GM23338 (cell line): ENCODE measurements around the gene SH3D21. TPM values are rescaled to one million over a fixed set of nuclear protein-coding genes. Genes with fewer than 3 reads are reported as not detected.

Experiments
- ATAC-seq: fragments of 200-7000 bp; cut with Tn5 transposase; 3 replicates; pipeline ENCODE4 v1.9.1; 2020
- DNase-seq: peaks from one replicate; pipeline ENCODE4 v3.0.0-alpha.2; 2015; ENCODE audit warnings: low spot score
- H2AFZ ChIP-seq: fragments of 200-600 bp; sonication (generic); 2 replicates; pipeline ENCODE4 v1.8.0; 2016; ENCODE audit warnings: antibody characterized with exemption, mild to moderate bottlenecking, moderate library complexity
- H3F3A ChIP-seq: fragments of 200-600 bp; sonication (generic); replicated peaks from 2 replicates; pipeline ENCODE4 v1.8.0; 2017; ENCODE audit warnings: antibody characterized with exemption, mixed run types, low read depth
- H3K27ac ChIP-seq: fragments of 200-600 bp; sonication (generic); 2 replicates; pipeline ENCODE4 v1.6.1; 2016; ENCODE audit warnings: low read depth
- H3K27me3 ChIP-seq: fragments of 200-600 bp; sonication (generic); 2 replicates; pipeline ENCODE4 v1.8.0; 2016; ENCODE audit warnings: mild to moderate bottlenecking, mixed run types, moderate library complexity; ENCODE audit not compliant: insufficient read depth
- H3K36me3 ChIP-seq: fragments of 200-600 bp; sonication (generic); 2 replicates; pipeline ENCODE4 v1.8.0; 2016; ENCODE audit warnings: mild to moderate bottlenecking; ENCODE audit not compliant: insufficient read depth
- H3K4me1 ChIP-seq: fragments of 200-600 bp; sonication (generic); 2 replicates; pipeline ENCODE4 v1.8.0; 2016; ENCODE audit warnings: mild to moderate bottlenecking, moderate library complexity; ENCODE audit not compliant: insufficient read depth
- H3K4me2 ChIP-seq: fragments of 200-600 bp; sonication (generic); 2 replicates; pipeline ENCODE4 v1.7.1; 2017; ENCODE audit warnings: mixed run types
- H3K4me3 ChIP-seq: fragments of 200-600 bp; sonication (generic); 2 replicates; pipeline ENCODE4 v1.6.1; 2016; ENCODE audit warnings: mixed run types
- H3K79me2 ChIP-seq: fragments of 200-600 bp; sonication (generic); replicated peaks from 2 replicates; pipeline ENCODE4 v1.8.0; 2017; ENCODE audit warnings: mild to moderate bottlenecking; ENCODE audit not compliant: insufficient read depth
- H3K9me2 ChIP-seq: fragments of 200-600 bp; sonication (generic); 2 replicates; pipeline ENCODE4 v1.8.0; 2017; ENCODE audit not compliant: insufficient read depth
- H4K20me1 ChIP-seq: fragments of 200-600 bp; sonication (generic); replicated peaks from 2 replicates; pipeline ENCODE4 v1.8.0; 2017; ENCODE audit warnings: mild to moderate bottlenecking; ENCODE audit not compliant: insufficient read depth
- H3K27ac Mint-ChIP-seq: 2 replicates; pipeline ENCODE4 v1.8.0; 2020; ENCODE audit warnings: inconsistent platforms, mild to moderate bottlenecking, moderate library complexity, mixed read lengths
- H3K27me3 Mint-ChIP-seq: 3 replicates; pipeline ENCODE4 v1.8.0; 2022; ENCODE audit warnings: low read depth, mild to moderate bottlenecking, moderate library complexity, mixed read lengths, inconsistent platforms; ENCODE audit not compliant: insufficient read depth, poor library complexity
- H3K36me3 Mint-ChIP-seq: 3 replicates; pipeline ENCODE4 v1.8.0; 2021; ENCODE audit warnings: low read depth, mild to moderate bottlenecking, inconsistent platforms, moderate library complexity, mixed read lengths
- H3K4me1 Mint-ChIP-seq: 3 replicates; pipeline ENCODE4 v1.8.0; 2020; ENCODE audit warnings: mild to moderate bottlenecking, inconsistent platforms, mixed read lengths
- H3K4me3 Mint-ChIP-seq: 3 replicates; pipeline ENCODE4 v1.8.0; 2021; ENCODE audit warnings: moderate library complexity, mild to moderate bottlenecking, inconsistent platforms, mixed read lengths
- H3K9me3 Mint-ChIP-seq: 3 replicates; pipeline ENCODE4 v1.8.0; 2020; ENCODE audit warnings: moderate library complexity, mild to moderate bottlenecking, inconsistent platforms, mixed read lengths
- CREB1 ChIP-seq: fragments of 250-450 bp; sonication (Bioruptor Pico); IDR thresholded peaks from 2 replicates; pipeline ENCODE4 v1.5.0; 2020; ENCODE audit warnings: low read depth, mild to moderate bottlenecking, moderate library complexity
- EZH2 ChIP-seq: fragments of 200-600 bp; sonication (generic); IDR thresholded peaks from one replicate; pipeline ENCODE4 v1.8.0; 2017; ENCODE audit warnings: antibody characterized with exemption, mild to moderate bottlenecking, low read depth; ENCODE audit not compliant: unreplicated experiment
- EZH2phosphoT487 ChIP-seq: fragments of 200-600 bp; sonication (generic); IDR thresholded peaks from one replicate; pipeline ENCODE4 v1.8.1; 2018; ENCODE audit warnings: antibody characterized with exemption; ENCODE audit not compliant: unreplicated experiment
- JUNB ChIP-seq: IDR thresholded peaks from one replicate; pipeline ENCODE4 v1.6.1; 2016; ENCODE audit warnings: antibody characterized with exemption; ENCODE audit not compliant: unreplicated experiment
- NANOG ChIP-seq: IDR thresholded peaks from 2 replicates; pipeline ENCODE4 v1.6.1; 2016; ENCODE audit warnings: antibody characterized with exemption, borderline replicate concordance
- POLR2AphosphoS5 ChIP-seq: IDR thresholded peaks from 2 replicates; pipeline ENCODE4 v1.6.1; 2016; ENCODE audit warnings: antibody characterized with exemption, low read depth
- REST ChIP-seq: IDR thresholded peaks from one replicate; pipeline ENCODE4 v1.6.1; 2018; ENCODE audit warnings: antibody characterized with exemption; ENCODE audit not compliant: unreplicated experiment
- STAT1 ChIP-seq: IDR thresholded peaks from one replicate; pipeline ENCODE4 v1.6.1; 2016; ENCODE audit warnings: antibody characterized with exemption; ENCODE audit not compliant: unreplicated experiment
- ZNF114 ChIP-seq: fragments of 250-450 bp; sonication (Bioruptor Pico); IDR thresholded peaks from 2 replicates; pipeline ENCODE4 v1.5.0; 2020; ENCODE audit warnings: mild to moderate bottlenecking, moderate library complexity
- ZNF331 ChIP-seq: fragments of 250-450 bp; sonication (Bioruptor Pico); IDR thresholded peaks from 2 replicates; pipeline ENCODE4 v1.5.0; 2020; ENCODE audit warnings: low read depth, mild to moderate bottlenecking, moderate library complexity
- polyA plus RNA-seq: library from polyadenylated mRNA; unstranded; fragments of >200 nt; fragmentation: Nextera tagmentation; extraction: Ambion mirVana; gene quantifications from 2 replicates; pipeline ENCODE4 v1.2.1, GENCODE V29; 2016
- total RNA-seq: library from RNA; depleted of rRNA; stranded (reverse); fragments of >200 nt; shearing (Covaris generic); gene quantifications from 2 replicates; pipeline ENCODE4 v1.2.3, GENCODE V29; 2014
- TF ChIP-seq, protein P1 (sequence below), 2 experiments: fragments of 200-600 bp in 1 of 2; sonication (generic) in 1 of 2; conservative IDR thresholded peaks; 2 replicates each; pipeline versions ENCODE4 v1.5.1 to v1.6.1; 2016 to 2017; ENCODE audit warnings: antibody characterized with exemption in 2 of 2, low read depth in 2 of 2, mild to moderate bottlenecking in 2 of 2, moderate library complexity in 1 of 2
- TF ChIP-seq, protein P2 (sequence below): fragments of 250-450 bp; sonication (Bioruptor Pico); IDR thresholded peaks from 2 replicates; pipeline ENCODE4 v1.5.0; 2020; ENCODE audit warnings: mild to moderate bottlenecking, moderate library complexity
- TF ChIP-seq, protein P3 (sequence below): IDR thresholded peaks from 2 replicates; pipeline ENCODE4 v1.6.1; 2016; ENCODE audit warnings: antibody characterized with exemption

SH3D21 gene
- total and polyA plus RNA-seq, 2 experiments from 2014 or later, result 3.7 to 6.3 TPM

DNA sequence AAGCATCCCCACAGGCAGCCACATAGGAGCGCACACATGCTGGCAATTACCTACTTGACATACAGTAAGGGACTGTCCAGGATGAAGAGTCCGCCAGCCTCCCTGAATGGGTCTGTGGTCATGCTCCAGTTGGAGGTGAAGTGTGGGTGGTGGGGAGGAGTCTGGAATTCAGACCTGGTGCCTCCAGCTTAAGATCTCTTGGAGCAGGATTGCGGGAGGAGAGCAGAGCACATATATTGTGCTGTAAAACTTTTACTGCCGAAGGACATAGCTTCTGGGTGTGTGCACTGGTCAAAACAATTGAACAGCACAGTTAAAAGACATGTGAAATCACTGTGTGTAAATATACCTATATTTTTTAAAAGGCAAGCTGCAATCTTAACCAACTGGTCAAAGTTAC lies 61.6 kb downstream of the SH3D21 start:
- DNase-seq, result no peak
- Histone ChIP-seq H3K27me3 (no peaks in the 10 kb centered on the region), H3K4me3 (no peak overlapping the region), H3K9me2 (no peaks in the 10 kb centered on the region), H3F3A (peaks cover 6% of the 10 kb centered on the region; the same call in 1 of the 2 replicates), H3K4me2 (no peak overlapping the region), H2AFZ (no peak overlapping the region), H4K20me1 (peaks cover 11% of the 10 kb centered on the region; the same call in 1 of the 2 replicates), H3K36me3 (no peaks in the 10 kb centered on the region; the same call in 1 of the 2 replicates), H3K27ac (no peak overlapping the region), H3K79me2 (peaks cover 70% of the 10 kb centered on the region), H3K4me1 (peaks cover 26% of the 10 kb centered on the region)
- no peak for ATAC-seq
- TF ChIP-seq ZNF114 (CRISPR knock-in tag) (no peak), CREB1 (CRISPR knock-in tag) (no peak), NANOG (no peak), JUNB (no peak), REST (no peak), STAT1 (no peak), EZH2phosphoT487 (no peak), POLR2AphosphoS5 (no peak), EZH2 (no peak), ZNF331 (CRISPR knock-in tag) (no peak)
- TF ChIP-seq, protein P1, sequence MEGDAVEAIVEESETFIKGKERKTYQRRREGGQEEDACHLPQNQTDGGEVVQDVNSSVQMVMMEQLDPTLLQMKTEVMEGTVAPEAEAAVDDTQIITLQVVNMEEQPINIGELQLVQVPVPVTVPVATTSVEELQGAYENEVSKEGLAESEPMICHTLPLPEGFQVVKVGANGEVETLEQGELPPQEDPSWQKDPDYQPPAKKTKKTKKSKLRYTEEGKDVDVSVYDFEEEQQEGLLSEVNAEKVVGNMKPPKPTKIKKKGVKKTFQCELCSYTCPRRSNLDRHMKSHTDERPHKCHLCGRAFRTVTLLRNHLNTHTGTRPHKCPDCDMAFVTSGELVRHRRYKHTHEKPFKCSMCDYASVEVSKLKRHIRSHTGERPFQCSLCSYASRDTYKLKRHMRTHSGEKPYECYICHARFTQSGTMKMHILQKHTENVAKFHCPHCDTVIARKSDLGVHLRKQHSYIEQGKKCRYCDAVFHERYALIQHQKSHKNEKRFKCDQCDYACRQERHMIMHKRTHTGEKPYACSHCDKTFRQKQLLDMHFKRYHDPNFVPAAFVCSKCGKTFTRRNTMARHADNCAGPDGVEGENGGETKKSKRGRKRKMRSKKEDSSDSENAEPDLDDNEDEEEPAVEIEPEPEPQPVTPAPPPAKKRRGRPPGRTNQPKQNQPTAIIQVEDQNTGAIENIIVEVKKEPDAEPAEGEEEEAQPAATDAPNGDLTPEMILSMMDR (conservative IDR thresholded peaks at IDR 0.05; ENCODE audit: low read depth in 2 of 2), result no peak
- TF ChIP-seq, protein P2, sequence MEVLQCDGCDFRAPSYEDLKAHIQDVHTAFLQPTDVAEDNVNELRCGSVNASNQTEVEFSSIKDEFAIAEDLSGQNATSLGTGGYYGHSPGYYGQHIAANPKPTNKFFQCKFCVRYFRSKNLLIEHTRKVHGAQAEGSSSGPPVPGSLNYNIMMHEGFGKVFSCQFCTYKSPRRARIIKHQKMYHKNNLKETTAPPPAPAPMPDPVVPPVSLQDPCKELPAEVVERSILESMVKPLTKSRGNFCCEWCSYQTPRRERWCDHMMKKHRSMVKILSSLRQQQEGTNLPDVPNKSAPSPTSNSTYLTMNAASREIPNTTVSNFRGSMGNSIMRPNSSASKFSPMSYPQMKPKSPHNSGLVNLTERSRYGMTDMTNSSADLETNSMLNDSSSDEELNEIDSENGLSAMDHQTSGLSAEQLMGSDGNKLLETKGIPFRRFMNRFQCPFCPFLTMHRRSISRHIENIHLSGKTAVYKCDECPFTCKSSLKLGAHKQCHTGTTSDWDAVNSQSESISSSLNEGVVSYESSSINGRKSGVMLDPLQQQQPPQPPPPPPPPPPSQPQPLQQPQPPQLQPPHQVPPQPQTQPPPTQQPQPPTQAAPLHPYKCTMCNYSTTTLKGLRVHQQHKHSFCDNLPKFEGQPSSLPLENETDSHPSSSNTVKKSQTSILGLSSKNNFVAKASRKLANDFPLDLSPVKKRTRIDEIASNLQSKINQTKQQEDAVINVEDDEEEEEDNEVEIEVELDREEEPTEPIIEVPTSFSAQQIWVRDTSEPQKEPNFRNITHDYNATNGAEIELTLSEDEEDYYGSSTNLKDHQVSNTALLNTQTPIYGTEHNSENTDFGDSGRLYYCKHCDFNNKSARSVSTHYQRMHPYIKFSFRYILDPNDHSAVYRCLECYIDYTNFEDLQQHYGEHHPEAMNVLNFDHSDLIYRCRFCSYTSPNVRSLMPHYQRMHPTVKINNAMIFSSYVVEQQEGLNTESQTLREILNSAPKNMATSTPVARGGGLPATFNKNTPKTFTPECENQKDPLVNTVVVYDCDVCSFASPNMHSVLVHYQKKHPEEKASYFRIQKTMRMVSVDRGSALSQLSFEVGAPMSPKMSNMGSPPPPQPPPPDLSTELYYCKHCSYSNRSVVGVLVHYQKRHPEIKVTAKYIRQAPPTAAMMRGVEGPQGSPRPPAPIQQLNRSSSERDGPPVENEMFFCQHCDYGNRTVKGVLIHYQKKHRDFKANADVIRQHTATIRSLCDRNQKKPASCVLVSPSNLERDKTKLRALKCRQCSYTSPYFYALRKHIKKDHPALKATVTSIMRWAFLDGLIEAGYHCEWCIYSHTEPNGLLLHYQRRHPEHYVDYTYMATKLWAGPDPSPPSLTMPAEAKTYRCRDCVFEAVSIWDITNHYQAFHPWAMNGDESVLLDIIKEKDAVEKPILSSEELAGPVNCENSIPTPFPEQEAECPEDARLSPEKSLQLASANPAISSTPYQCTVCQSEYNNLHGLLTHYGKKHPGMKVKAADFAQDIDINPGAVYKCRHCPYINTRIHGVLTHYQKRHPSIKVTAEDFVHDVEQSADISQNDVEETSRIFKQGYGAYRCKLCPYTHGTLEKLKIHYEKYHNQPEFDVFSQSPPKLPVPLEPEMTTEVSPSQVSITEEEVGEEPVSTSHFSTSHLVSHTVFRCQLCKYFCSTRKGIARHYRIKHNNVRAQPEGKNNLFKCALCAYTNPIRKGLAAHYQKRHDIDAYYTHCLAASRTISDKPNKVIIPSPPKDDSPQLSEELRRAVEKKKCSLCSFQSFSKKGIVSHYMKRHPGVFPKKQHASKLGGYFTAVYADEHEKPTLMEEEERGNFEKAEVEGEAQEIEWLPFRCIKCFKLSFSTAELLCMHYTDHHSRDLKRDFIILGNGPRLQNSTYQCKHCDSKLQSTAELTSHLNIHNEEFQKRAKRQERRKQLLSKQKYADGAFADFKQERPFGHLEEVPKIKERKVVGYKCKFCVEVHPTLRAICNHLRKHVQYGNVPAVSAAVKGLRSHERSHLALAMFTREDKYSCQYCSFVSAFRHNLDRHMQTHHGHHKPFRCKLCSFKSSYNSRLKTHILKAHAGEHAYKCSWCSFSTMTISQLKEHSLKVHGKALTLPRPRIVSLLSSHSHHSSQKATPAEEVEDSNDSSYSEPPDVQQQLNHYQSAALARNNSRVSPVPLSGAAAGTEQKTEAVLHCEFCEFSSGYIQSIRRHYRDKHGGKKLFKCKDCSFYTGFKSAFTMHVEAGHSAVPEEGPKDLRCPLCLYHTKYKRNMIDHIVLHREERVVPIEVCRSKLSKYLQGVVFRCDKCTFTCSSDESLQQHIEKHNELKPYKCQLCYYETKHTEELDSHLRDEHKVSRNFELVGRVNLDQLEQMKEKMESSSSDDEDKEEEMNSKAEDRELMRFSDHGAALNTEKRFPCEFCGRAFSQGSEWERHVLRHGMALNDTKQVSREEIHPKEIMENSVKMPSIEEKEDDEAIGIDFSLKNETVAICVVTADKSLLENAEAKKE (CRISPR knock-in tag), result no peak
- TF ChIP-seq, protein P3, sequence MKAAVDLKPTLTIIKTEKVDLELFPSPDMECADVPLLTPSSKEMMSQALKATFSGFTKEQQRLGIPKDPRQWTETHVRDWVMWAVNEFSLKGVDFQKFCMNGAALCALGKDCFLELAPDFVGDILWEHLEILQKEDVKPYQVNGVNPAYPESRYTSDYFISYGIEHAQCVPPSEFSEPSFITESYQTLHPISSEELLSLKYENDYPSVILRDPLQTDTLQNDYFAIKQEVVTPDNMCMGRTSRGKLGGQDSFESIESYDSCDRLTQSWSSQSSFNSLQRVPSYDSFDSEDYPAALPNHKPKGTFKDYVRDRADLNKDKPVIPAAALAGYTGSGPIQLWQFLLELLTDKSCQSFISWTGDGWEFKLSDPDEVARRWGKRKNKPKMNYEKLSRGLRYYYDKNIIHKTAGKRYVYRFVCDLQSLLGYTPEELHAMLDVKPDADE, result no peak
- Mint-ChIP-seq H3K27me3 (peaks cover 9% of the 10 kb centered on the region), H3K27ac (no peak overlapping the region; the same call in 1 of the 2 replicates), H3K9me3 (no peaks in the 10 kb centered on the region), H3K4me3 (no peak overlapping the region), H3K36me3 (peaks cover 9% of the 10 kb centered on the region; the same call in 2 of the 3 replicates), H3K4me1 (peaks cover 36% of the 10 kb centered on the region)
